Skeletal muscle tissue (tissue), 4 donors: ENCODE results near the gene FAM204A. TPM values are rescaled to one million over a fixed set of nuclear protein-coding genes. Genes with fewer than 3 reads are reported as not detected.

Experiments used
- H3K27ac ChIP-seq: one replicate; pipeline ENCODE4 v1.7.0; 2013; ENCODE audit warnings: mild to moderate bottlenecking, low read depth, low read length, inconsistent platforms
- H3K27me3 ChIP-seq, 3 donors: one replicate each; pipeline ENCODE4 v1.7.0; 2013; ENCODE audit warnings: low read length in 3 of 3; ENCODE audit not compliant: control insufficient read depth in 3 of 3, insufficient read depth in 3 of 3
- H3K36me3 ChIP-seq, 3 donors: one replicate each; pipeline ENCODE4 v1.7.0; 2013; ENCODE audit warnings: low read length in 3 of 3; ENCODE audit not compliant: control insufficient read depth in 3 of 3, insufficient read depth in 3 of 3
- H3K4me1 ChIP-seq, 3 donors: one replicate each; pipeline ENCODE4 v1.7.0; 2013; ENCODE audit warnings: low read length in 3 of 3, mild to moderate bottlenecking in 3 of 3; ENCODE audit not compliant: control insufficient read depth in 3 of 3, insufficient read depth in 3 of 3
- H3K4me3 ChIP-seq, 3 donors: one replicate each; pipeline ENCODE4 v1.7.0; 2013; ENCODE audit warnings: low read length in 3 of 3
- H3K9ac ChIP-seq, 3 donors: one replicate each; pipeline ENCODE4 v1.7.0; 2013; ENCODE audit warnings: low read length in 3 of 3, mild to moderate bottlenecking in 3 of 3, moderate library complexity in 2 of 3, low read depth in 1 of 3
- H3K9me3 ChIP-seq, 3 donors: one replicate each; pipeline ENCODE4 v1.7.0; 2013; ENCODE audit warnings: low read length in 3 of 3; ENCODE audit not compliant: control insufficient read depth in 3 of 3
- total RNA-seq: library from RNA; depleted of rRNA; stranded (reverse); fragments of >200 nt; gene quantifications from one replicate; pipeline ENCODE4 v1.2.3, GENCODE V29; 2014
- donor health status: Osteomylitis.

Gene FAM204A
- total RNA-seq, 1 donor from 2014 or later: 7.8 TPM

DNA sequence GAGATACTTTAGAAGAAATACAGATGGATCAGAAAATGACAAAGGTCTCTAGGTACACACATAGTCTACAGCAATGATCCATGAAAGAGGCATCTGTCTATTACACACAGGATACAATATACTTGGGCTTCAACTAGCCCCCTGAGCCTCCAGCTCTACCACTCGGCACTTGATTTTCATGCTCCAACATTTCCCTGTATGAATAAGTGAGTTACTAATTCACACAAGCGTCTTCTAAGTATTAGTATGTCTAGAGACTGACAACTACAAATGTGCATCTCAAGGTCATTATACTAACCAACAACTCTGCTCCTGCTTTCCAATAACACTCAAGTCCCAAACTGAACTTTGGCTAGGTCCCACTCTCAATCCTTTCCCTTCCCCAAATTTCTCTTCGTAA lies 8.3 kb downstream of the FAM204A start:
- H3K9me3 ChIP-seq: no peaks in the 10 kb centered on the region
- H3K36me3 ChIP-seq: peaks cover 23 to 46% (median 43%) of the 10 kb centered on the region in 3 donors
- no peak overlapping the region for H3K4me3 ChIP-seq
- H3K27me3 ChIP-seq: no peaks in the 10 kb centered on the region
- H3K27ac ChIP-seq: no peak overlapping the region
- H3K4me1 ChIP-seq: peaks cover 4 to 16% (median 9%) of the 10 kb centered on the region in 3 donors
- H3K9ac ChIP-seq: no peak overlapping the region

GRCh38 chr10:118332948-118333710 lies 9.0 kb downstream of the FAM204A start:
- Histone ChIP-seq H3K27ac (no peak overlapping the region), H3K4me1 (peaks cover 0 to 10% (median 2%) of the 10 kb centered on the region in 3 donors), H3K36me3 (peaks cover 23 to 48% (median 47%) of the 10 kb centered on the region in 3 donors), H3K27me3 (no peaks in the 10 kb centered on the region), H3K4me3 (no peak overlapping the region), H3K9ac (no peak overlapping the region), H3K9me3 (no peaks in the 10 kb centered on the region)

- Histone ChIP-seq H3K9ac (no peak overlapping the region), H3K27me3 (no peaks in the 10 kb centered on the region), H3K4me3 (no peak overlapping the region), H3K4me1 (peaks cover 0 to 2% (median 0%) of the 10 kb centered on the region in 3 donors), H3K9me3 (no peaks in the 10 kb centered on the region), H3K36me3 (peaks cover 23 to 56% (median 56%) of the 10 kb centered on the region in 3 donors), H3K27ac (no peak overlapping the region)
These were observed 9.9 kb downstream of the FAM204A start for GRCh38 chr10:118332236-118332635.

- no peaks in the 10 kb centered on the region for H3K9me3 ChIP-seq
- H3K27me3 ChIP-seq: no peaks in the 10 kb centered on the region
- peaks cover 19 to 59% (median 58%) of the 10 kb centered on the region in 3 donors for H3K36me3 ChIP-seq
- no peak overlapping the region for H3K4me3 ChIP-seq
- peaks cover 0 to 2% (median 0%) of the 10 kb centered on the region in 3 donors for H3K4me1 ChIP-seq
- H3K9ac ChIP-seq: no peak overlapping the region
- H3K27ac ChIP-seq: no peak overlapping the region
These were observed 11.6 kb downstream of the FAM204A start for GRCh38 chr10:118330295-118331076.

- Histone ChIP-seq H3K9ac (no peak overlapping the region), H3K27ac (no peak overlapping the region), H3K36me3 (peaks cover 3 to 37% (median 31%) of the 10 kb centered on the region in 3 donors), H3K4me1 (no peaks in the 10 kb centered on the region), H3K27me3 (no peaks in the 10 kb centered on the region), H3K9me3 (no peaks in the 10 kb centered on the region), H3K4me3 (no peak overlapping the region)
These were observed 18.0 kb downstream of the FAM204A start for GRCh38 chr10:118324140-118324539.

DNA sequence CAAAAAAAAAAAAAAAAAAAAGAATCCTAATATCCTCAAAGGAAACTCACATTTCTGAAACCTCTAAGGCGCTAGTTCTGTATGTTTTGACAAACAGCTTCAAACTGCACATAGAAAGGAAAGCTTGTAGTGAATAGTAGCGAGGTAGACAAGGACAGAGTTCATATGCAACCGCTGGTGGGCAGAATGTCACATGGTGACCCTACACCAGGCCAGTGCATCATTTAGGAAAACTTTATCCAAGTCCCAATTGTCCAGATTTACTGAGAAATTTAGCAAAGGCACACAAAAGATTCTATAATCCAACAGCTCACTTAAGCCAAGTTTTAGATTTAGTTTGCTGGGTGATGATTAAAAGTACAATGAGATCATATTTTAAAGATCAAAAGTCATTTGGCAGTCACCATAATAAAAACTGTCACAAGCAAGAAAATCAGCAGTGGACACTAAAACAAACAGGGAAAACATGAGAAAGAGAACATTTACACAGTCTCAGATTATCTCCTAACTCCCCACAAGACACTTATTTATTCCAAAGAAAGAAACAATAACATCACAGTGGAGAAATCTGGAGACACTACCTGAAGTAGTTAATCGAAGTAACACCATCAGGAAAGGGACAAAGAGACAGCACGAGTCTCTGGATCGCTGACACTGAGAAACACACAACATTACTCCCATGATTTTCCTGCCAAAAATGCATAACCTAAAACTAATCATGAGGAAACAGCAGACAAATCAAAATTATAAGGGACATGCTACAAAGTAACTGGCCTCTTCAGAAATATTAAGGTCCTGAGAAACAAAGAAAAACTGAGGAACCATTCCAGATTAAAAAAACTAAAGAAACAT lies 20.2 kb downstream of the FAM204A start:
- peak overlapping the region in 1 of 3 donors; percentile 25 for H3K9ac ChIP-seq
- H3K27ac ChIP-seq: no peak overlapping the region
- H3K9me3 ChIP-seq: no peaks in the 10 kb centered on the region
- no peaks in the 10 kb centered on the region for H3K4me1 ChIP-seq
- no peaks in the 10 kb centered on the region for H3K27me3 ChIP-seq
- peaks cover 3 to 20% (median 18%) of the 10 kb centered on the region in 3 donors for H3K36me3 ChIP-seq
- no peak overlapping the region for H3K4me3 ChIP-seq

GRCh38 chr10:118315629-118316028 lies 26.5 kb downstream of the FAM204A start:
- H3K36me3 ChIP-seq: peaks cover 2 to 15% (median 6%) of the 10 kb centered on the region in 3 donors
- no peaks in the 10 kb centered on the region for H3K9me3 ChIP-seq

GRCh38 chr10:118314882-118315281 lies 27.2 kb downstream of the FAM204A start:
- Histone ChIP-seq H3K27ac (no peak overlapping the region), H3K36me3 (peaks cover 3 to 14% (median 6%) of the 10 kb centered on the region in 3 donors), H3K4me1 (no peaks in the 10 kb centered on the region), H3K9ac (no peak overlapping the region), H3K4me3 (no peak overlapping the region), H3K9me3 (no peaks in the 10 kb centered on the region), H3K27me3 (no peaks in the 10 kb centered on the region)

More at GRCh38 chr10:118315629-118316028, 26.5 kb downstream of the FAM204A start:
- H3K4me3 ChIP-seq: no peak overlapping the region
- no peak overlapping the region for H3K9ac ChIP-seq
- no peak overlapping the region for H3K27ac ChIP-seq
- H3K27me3 ChIP-seq: no peaks in the 10 kb centered on the region
- H3K4me1 ChIP-seq: no peaks in the 10 kb centered on the region

DNA sequence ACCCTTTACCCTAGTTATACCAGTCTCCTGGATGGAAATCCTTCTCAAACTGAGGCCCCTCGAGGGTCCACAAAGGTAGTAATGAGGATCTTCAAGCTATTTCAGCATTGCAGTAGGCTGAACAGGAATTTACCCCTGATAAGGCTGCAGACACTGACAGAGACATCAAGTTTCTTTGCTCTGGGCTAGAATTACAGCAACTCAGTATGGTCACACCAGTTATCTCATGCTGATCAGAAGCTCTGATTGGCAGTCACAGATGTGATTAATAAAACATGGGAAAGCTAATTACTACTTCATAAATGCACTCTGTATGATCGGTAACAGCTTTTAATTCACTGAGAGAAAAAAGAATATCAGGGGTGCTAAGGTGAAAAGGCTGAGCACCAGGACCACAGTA lies 30.6 kb downstream of the FAM204A start:
- H3K9me3 ChIP-seq: no peaks in the 10 kb centered on the region
- H3K4me3 ChIP-seq: no peak overlapping the region
- no peak overlapping the region for H3K9ac ChIP-seq
- peaks cover 3 to 11% (median 3%) of the 10 kb centered on the region in 3 donors for H3K4me1 ChIP-seq
- H3K27me3 ChIP-seq: no peaks in the 10 kb centered on the region
- peaks cover 3 to 20% (median 9%) of the 10 kb centered on the region in 3 donors for H3K36me3 ChIP-seq
- no peak overlapping the region for H3K27ac ChIP-seq
